Amygdala (tissue), 56 donors: ENCODE results near the gene ZNF668.
A peak's percentile ranks its signal among the peaks of the same experiment; 100 is the strongest.

Source experiments
- DNase-seq, 56 donors: peaks; one replicate each; lab custom pipeline; 2025; lab: John Stamatoyannopoulos, UW

ZNF668 gene

DNA sequence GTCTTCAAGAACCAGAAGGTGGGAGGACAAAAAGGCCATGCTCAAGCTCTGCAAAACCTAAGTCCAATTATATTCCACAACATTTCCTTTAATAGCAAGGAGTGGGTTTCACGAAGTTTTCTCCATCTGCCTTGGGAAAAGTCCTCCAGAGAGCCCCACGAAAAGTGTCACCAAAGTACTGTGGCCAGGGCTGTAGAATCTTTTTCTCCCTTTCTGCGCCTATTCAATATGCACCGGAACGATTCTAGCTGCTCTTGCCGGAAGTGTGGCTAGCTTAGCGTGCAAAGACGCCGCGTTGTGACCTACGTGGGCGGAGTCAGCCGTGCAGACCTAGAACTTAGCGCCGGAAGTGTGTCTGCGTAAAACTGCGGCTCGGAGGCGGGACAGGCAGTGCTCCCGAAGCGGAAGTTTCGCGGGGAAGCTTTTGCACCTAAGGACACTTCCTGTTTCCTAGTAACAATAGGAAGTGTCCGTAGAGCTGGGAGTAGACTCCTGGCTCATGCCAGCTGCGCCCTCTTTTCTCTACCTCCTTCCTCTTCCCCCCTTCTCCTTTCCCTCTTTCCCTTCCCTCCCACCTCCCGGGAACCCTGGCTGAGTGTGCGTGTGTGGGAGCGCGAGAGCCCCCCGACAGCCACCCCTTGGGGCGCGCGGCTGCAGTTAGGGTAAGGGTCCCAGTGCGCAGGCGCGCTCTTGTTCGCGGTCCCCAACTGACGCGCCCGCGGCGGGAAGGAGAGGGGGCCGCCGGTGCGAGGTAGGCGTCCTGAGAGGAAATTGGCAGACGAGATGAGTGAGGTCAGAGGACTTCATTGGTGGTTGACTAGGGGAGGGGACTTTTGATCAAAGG is at the start of gene ZNF668, which contains the start of gene ZNF646:
ZNF668 (minus strand) TSS at position 271 of the 844 bp plus-strand sequence. CDS start 9,781 bp downstream, outside the sequence.
ZNF646 (plus strand) TSS at position 453 of the 844 bp plus-strand sequence. CDS start 1,903 bp downstream, outside the sequence.
- peak; percentile 71 to 100 (median 97) for DNase-seq

DNA sequence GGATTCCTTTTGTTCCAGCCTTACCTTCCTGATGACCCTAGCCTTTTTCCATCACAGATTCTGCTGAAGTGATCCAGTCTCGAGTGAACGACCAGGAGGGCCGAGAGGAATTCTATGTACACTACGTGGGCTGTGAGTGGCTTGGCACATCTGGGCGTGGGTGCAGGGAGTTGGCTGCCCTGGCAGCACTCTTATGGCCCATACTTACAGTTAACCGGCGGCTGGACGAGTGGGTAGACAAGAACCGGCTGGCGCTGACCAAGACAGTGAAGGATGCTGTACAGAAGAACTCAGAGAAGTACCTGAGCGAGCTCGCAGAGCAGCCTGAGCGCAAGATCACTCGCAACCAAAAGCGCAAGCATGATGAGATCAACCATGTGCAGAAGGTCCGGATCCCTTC is 46.1 kb upstream of the ZNF668 start:
- DNase-seq: no peak

DNA sequence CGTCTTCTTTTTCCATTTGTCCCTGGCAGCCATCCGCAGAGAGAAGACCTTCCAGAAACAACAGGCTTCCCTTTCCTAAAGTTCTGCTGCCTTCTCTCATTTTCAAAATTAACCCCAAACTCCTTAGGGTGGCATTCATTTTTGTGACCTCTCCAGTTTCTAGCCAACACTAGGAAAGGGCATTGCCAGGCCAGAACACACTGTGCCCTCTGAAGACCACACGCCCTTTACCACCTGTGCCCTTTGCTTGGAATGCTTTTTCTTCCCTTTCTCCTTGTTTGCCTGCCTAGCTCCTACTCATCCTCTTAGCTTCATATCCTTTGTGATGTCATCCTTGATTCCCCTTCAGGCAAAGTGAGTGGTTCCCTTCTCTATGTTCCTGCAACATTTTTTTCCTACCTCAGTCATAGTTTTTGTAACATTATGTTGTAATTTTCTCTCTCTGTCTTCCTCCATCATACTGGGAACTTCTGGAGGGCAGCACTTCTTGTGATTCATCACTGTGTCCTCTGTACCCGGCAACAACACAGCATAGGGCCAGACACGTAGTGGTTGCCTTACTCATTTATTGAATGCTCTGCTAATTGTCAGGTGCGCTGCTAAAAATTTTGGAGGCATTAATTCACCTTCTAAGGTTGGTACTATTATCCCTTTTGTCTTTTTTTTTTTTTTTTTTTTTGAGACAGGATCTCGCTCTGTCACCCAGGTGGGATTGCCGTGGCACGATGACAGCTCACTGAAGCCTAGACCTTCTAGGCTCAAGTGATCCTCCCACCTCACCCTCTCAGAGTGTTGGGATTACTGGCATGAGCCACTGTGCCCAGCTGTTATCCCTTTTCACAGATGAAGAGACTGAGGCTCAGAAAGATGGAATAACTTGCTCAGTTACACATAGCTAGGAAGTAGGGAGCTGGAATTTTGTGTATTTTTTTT is 44.4 kb upstream of the ZNF668 start:
- no peak for DNase-seq

DNA sequence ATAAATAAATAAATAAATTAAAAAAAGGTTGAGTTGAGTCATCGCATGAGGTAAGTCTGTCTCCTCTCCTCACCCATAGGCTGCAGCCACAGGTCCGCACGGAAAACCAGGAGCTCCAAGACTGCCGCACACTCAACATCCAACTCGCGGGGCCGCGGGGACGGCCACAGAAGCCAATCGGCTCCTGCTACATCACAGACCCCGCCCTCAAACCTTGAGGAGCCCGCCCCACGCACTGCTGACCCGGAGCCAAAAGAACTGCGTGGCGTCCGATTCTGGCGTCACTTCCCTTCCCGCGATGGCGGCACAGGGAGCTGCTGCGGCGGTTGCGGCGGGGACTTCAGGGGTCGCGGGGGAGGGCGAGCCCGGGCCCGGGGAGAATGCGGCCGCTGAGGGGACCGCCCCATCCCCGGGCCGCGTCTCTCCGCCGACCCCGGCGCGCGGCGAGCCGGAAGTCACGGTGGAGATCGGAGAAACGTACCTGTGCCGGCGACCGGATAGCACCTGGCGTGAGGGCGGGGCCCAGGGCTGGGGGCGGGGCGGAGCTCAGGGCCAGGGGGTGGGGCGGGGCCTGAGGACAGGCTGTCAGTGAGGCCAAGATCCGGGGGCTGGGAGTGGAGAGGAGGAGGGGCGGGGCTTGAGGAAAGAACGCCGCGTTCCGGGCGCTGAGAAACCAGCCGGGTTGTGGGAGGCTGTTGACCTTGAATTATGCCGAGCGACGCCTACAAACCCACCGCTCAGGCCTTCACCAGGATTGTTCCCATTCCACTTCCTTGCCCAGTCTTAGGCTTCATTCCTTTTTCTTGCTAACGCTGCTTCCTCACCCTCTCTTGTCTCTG is 43.6 kb upstream of the ZNF668 start, which contains the start of gene KAT8:
KAT8 (plus strand) TSS at position 281 of the 839 bp plus-strand sequence; CDS start at position 299, 18 bp downstream.
- DNase-seq: peak; percentile 70 to 98 (median 96)

DNA sequence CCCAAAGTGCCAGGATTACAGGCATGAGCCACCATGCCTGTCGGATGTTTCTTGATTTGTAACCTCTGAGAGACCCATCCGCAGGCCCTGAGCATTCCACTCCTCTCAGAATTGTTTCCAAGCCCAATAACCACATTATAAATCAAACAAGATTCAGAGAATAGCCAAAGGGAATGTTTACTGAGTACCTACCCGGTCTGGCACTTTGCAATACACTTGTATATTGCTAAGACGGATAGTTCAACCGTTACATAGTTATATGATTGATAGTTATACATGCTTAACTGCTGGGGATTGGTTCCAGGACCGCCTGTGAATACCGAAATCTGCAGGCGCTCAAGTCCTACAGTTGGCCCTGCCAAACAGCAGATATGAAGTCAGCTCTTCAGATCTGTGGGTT is 40.4 kb upstream of the ZNF668 start:
- no peak for DNase-seq

DNA sequence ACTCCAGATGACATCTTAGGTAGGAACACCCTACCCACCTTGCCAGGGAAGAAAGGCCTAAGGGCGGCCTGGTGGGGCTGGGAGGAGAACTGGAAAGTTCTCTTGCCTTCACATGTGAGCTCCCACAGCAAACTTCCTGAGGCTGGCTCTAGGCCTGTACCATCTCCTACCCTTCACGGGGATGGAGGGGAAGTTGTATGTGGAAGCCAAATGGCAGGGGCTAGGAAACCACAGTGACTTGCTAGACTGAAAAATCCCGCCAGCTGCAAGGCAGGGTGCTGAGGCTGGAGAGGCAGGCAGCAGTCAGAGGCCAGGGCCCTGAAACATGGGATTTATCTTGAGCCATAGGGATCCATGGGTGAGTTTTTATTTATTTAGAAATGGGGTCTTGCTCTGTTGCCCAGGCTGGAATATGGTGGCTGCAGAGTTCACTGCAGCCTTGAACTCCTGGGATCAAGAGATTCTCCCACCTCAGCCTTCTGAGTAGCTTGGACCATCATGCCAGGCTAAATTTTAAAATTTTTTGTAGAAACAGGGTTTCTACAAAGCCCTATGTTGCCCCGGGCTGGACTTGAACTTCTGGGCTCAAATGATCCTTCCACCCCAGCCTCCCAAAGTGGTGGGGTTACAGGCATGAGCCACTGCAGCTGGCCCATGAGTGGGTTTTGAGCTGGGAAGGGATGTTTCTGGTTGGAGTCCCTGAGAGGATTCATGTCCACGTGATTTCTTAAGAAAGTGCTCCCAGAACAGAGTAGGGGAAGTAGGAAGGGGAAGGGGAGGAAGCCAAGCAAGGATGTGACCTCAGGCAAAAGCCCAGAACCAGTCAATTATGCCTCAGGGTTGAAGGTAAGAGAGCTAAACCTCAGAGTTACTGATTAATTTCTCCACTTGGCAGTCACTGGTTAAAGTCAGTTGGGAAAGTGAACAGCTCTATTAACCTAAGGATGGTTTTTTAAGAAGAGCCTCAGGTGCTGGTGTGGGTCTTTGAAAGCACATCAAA is 39.4 kb upstream of the ZNF668 start:
- peak in 1 of 56 donors; percentile 22 for DNase-seq

DNA sequence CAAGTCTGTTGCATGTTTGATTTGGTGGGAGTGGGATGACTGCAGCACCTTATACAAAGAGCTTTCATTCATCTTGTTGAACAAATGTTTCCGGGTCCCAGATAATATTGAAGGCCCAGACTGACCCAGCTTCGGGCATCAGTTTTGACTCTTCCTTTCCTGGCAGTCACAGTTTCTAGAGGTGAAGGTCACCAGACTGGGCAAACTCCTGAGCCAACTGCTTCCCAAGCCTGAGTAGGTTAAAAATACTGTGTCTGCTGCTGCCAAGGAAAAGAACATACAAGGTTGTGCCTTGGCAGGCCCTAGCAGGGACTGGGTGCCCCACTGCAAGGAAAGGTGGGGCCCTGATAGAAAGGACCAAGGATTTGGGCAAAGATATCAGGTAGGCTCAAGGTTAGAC is 38.7 kb upstream of the ZNF668 start:
- no peak for DNase-seq

DNA sequence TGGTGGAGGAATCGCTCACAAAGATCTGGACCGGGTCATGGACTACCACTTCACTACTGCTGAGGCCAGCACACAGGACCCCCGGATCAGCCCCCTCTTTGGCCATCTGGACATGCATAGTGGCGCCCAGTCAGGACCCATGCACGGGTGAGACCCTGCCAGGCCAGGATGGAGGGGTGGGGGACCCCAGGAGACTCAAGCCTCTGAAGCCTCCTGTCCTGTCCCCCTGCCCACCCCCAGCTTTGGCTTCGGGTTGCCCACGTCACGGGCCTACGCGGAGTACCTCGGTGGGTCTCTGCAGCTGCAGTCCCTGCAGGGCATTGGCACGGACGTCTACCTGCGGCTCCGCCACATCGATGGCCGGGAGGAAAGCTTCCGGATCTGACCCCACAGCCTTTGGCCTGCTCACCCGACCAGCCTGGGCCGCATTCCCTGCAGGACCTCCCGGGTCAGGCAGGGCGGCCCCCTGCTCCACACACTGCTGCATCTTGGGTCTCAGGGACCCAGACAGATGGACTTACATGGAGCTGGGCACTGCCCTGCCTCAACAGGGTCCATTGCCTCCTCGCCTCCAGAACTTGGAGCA is 37.9 kb upstream of the ZNF668 start:
- no peak for DNase-seq

DNA sequence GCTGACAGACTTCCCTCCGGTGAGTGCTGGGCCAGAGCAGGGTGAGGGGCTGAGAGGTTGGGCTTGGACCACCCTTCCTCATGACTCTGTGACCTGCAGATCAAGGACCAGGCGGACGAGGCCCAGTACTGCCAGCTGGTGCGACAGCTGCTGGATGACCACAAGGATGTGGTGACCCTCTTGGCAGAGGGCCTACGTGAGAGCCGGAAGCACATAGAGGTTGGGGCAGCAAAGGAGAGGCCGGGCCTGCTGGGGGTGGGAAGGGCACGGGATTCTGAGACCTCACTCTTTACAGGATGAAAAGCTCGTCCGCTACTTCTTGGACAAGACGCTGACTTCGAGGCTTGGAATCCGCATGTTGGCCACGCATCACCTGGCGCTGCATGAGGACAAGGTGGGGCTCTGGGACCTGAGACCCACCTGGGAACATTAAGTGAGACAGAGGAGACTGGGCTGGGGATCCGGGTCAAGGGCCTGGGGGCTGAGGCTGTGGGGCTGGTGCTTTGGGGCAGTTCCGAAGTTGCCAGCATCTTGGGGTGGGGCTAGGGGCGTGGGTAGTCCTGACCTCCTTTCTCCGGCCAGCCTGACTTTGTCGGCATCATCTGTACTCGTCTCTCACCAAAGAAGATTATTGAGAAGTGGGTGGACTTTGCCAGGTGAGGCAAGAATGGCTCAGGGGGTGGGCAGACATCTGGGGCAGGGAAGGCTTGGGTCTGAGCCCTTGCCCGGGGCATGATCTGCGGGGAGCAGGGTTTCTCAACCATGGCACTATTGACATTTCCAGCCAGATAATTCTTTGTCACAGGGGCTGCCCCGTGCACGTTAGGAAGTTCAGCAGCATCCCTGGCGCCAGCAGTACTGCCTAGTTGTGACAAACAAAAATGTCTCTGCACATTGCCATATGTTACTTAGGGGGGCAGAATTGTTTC is 36.3 kb upstream of the ZNF668 start:
- no peak for DNase-seq

DNA sequence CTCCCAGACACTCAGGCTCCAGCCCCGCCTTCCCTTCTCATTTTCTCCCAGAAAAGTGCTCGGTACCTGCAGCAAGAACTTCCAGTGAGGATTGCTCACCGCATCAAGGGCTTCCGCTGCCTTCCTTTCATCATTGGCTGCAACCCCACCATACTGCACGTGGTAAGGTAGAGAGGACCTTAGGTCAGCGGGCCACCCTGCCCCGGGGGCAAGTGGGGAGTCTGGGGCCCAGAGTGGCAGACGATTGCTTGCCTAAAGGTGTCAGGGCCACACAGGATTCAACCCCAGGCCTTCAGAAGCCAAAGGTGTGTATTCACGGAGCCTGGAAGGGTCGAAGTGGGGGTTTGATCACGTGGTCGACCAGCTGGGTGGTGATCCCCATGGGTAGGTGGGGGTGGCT is 35.6 kb upstream of the ZNF668 start:
- DNase-seq: no peak

DNA sequence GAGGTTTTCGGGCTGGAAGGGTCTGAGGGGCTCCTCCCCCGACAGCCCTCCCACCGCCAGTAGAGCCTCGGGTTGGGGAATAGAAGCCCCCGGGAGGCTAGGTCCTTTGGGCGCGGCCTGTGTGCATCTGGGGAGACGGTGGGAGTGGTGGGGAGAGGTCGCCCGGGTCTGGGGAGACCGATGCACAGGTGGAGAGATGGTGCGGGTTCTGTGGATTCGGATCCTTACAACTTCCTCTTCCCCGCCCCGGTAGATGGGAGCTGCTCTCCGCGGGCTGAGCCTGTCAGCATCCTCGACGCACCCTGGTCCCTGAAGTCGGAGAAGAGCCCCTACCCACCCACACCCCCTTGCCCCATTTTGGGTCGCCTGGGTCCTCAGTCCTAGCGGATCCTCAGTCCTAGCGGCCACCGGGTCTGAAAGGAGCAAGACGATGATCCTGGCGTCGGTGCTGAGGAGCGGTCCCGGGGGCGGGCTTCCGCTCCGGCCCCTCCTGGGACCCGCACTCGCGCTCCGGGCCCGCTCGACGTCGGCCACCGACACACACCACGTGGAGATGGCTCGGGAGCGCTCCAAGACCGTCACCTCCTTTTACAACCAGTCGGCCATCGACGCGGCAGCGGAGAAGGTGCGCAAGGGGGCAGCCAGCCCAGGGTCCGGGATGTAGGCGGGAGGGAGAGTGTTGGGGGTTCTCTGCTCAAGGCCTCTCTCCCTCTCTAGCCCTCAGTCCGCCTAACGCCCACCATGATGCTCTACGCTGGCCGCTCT is 34.9 kb upstream of the ZNF668 start:
- no peak for DNase-seq

DNA sequence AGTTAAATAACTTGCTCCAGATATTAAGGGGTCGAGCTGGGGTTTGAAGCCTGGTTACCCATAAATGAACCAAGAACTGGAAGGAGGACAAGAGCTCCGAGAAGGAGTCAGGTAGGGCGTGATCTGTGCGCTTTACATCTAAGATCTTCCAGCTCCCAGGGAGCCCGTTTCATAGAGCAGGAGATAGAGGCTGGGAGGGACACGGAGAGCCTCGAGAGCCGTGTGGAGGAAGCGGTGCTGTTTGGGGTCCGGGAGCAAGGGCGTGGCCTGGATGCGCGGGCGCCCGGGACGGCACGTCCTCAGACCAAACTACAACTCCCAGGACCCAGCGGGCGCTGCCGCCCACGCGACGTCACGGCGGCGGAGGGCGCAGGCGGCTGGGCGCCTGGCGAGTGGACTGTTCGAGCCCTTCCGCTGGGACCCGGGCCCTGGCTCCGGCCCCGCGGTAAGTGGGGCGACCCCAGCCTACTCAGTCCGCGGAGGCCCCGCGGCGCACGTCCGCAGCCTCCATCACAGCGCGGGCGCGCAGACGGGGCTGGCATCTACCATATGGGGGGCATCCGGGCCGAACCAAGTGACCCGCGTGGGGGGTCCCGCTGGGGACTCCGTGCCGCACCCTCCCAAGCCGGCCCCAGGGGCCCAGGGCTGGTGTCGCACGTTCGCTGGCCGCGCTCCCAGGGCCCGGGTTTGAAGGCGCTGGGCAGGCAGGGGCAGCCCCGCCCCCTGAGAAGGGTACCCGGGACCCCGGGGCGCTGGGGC is 34.2 kb upstream of the ZNF668 start, which contains the start of gene BCKDK:
BCKDK (plus strand) TSS at position 352 of the 759 bp plus-strand sequence. CDS start 838 bp downstream, outside the sequence.
- DNase-seq: peak in 46 of 56 donors; percentile 13 to 81 (median 45)

DNA sequence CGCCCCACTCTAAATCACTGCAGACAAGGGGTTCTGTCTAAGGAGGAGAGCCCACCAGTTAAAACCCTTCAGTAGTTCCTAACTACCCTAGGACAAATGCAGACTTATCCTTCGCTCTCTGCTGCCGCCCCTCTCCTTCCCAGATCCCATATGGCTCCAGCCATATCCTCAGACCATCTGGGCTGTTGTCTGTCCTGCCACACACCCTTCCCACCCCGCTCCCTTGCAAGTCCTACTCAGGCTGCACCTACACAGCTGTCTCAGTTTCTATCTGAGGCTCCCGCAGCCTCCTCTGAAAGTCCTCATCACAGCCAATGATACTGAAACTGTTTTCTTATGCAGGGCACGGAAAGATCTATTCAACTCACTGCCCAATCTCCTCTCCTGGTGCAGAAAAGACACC is 33.4 kb upstream of the ZNF668 start:
- peak in 1 of 56 donors; percentile 2 for DNase-seq

DNA sequence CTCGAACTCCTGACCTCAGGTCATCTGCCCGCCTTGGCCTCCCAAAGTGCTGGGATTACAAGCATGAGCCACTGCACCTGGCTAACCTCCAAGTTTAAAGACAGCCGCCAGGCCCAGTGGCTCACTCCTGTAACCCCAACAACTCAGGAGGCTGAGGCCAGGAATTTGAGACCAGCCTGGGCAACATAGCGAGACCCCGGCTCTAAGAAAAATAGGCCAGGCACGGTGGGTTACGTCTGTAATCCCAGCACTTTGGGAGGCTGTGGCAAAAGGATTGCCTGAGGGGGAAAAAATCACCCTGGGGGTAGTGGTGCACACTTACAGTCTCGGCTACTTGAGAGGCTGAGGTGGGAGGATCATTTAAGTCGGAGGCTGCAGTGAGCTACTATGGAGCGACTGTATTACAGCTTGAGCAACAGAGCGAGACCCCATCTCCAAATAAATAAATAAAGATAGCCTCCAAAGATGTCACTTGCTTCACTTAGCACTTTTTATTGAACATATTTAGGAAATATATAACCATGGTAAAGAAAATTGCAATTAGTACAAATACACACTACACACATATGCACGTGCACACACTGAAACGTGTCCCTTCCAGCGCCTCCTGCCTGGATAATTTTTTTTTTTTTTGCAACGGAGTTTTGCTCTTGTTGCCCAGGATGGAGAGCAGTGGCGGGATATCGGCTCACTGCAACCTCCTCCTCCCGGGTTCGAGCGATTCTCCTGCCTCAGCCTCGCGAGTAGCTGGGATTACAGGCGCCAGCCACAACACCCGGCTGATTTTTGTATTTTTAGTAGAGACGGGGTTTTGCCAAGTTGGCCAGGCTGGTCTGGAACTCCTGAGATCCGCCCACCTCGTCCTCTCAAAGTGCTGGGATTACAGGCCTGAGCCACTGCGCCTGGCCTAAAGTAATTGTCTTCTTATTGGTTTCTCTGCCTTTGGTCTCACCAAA is 32.7 kb upstream of the ZNF668 start:
- DNase-seq: no peak
